GM19025 (cell line): ENCODE measurements around the gene GPATCH4.
A peak's percentile ranks its signal among the peaks of the same experiment; 100 is the strongest.
"Not testable (repeated sequence)": the region's sequence is repeated elsewhere in the genome, so short reads cannot be mapped to it uniquely, and the experiment has no call there.

ENCODE experiments used
- ATAC-seq: cut with Tn5 transposase; IDR thresholded peaks from one replicate; pipeline ENCODE4 v1.9.1; 2021; ENCODE audit warnings: mild to moderate bottlenecking, low read depth, moderate library complexity; ENCODE audit not compliant: unreplicated experiment

The GPATCH4 gene

GRCh38 chr1:156598731-156599432 is 2.4 kb downstream of the GPATCH4 start:
- ATAC-seq, result no peak

GRCh38 chr1:156598125-156598524 is 3.2 kb downstream of the GPATCH4 start:
- no peak for ATAC-seq

- no peak for ATAC-seq
These were observed 4.9 kb downstream of the GPATCH4 start for GRCh38 chr1:156596426-156596825.

DNA sequence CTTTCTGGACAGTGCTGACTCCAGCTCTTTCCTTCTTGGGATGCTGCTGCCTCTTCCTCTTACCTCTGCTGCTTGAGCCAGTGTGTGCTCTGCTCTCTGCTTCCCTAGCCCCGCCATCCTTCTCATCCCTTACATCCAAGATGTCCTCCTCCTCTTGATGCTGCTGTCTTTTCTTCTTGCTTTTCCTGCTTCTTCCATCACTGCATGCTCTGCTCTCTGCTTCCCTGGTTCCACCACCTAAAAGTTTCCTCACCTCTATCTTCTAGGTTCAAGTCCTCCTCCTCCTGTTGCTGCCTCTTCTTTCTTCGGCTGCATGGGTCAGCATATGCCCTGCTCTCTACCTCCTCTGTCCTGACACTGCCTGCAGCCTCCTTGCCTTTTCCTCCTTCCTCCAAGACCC is 6.3 kb downstream of the GPATCH4 start:
- ATAC-seq, result no peak

- ATAC-seq, result no peak
These were observed 7.1 kb downstream of the GPATCH4 start for GRCh38 chr1:156594190-156594589.

DNA sequence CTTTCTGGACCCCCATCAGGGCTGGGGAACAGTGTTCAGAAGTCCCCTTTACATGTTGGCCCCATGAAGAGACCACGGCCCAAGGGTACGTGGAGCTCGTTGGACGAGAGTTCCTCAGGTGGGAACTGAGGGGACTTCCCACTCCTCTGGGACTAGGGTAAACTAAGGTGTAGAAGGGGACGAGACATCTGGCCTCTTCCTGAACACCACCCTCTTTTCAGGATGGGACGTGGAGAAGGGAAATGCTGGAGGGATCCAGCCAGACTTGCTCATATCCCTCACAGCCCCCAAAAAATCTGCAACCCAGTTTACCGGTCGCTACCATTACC is 7.7 kb downstream of the GPATCH4 start:
- no peak for ATAC-seq

DNA sequence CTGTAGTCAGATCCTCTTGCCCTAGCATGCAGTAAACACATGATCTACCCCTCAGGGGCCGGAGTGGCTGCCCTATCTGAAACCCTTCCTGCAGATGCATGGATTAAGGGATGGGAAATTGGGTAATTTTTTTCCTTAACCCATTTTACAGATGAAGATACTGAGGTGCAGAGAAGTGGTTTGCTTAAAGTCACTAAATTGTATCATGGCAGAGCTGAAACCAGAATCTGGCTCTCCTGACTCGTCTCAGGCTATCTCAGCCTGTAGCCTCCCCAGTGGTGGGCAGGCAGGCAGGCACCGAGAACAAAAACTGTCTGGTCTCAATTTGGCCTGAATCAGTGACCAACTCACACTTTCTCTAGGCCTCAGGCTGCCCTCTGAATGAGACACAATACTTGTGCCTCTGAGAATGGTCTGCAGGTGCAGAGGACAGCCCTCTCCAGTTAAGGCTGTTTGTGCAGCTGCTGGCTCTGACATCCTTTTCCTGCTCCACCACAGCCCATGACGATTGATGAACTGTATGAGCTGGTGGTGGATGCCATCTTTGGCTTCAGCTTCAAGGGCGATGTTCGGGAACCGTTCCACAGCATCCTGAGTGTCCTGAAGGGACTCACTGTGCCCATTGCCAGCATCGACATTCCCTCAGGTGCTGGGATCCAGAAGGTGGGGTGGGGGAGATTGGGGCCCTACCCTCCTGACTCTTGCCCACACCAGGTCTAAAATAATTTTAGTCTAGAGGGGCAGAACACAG is 8.2 kb downstream of the GPATCH4 start:
- no peak for ATAC-seq

DNA sequence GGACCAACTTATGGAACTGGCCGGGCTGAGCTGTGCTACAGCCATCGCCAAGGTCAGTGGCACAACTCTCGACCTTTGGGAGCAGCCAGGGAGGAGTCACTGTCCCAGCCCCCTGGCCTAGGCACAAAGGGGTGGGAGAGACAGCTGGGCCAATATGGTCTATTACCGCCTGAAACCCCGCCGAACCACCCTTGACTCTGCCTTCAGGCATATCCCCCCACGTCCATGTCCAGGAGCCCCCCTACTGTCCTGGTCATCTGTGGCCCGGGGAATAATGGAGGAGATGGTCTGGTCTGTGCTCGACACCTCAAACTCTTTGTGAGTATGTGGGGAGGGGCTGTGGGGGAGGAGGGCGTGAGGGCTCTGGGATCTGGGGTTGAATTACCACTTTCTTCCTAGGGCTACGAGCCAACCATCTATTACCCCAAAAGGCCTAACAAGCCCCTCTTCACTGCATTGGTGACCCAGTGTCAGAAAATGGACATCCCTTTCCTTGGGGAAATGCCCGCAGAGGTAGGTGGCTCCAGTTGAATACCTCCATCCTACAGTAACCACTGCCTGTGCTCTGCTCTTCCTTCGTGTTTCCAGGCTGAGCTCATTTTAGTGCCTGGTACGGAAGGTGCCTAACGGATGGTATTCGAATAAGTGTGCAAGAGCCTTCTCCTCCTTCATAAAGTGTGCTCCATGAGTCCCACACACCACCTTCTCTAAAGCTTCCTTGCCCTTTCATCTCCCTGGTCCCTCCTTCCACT is 8.9 kb downstream of the GPATCH4 start:
- ATAC-seq, result no peak

DNA sequence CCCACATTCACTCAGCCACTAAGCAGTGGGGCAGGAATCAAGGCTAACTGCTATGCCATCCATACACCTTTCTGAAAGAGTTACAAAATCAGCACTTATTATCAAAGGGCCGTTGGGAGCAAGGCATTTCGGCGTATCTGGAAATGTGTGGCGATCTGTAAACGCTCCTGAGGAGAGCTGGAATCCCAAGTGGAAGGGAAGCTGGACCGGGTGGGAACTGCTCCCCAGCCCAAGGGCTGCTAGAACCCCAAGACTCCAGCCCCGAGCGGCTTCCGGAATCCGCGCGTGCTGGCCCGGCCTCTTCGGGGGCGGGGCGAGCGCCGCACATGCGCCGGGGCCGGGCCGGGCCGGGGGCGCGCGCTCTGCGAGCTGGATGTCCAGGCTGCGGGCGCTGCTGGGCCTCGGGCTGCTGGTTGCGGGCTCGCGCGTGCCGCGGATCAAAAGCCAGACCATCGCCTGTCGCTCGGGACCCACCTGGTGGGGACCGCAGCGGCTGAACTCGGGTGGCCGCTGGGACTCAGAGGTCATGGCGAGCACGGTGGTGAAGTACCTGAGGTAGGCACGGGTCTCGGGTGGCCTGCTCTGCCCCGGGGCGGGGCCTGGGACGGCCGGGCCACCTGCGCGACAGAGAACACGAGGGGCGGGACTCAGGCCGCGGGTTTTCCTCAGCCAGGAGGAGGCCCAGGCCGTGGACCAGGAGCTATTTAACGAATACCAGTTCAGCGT is 9.7 kb downstream of the GPATCH4 start, which contains the start of gene NAXE:
Gene NAXE, plus strand, starts transcription at position 345 of the 726 bp plus-strand sequence. Its CDS starts 29 bp downstream, at position 374.
- ATAC-seq, result peak; percentile 89

GRCh38 chr1:156591181-156591431 is 10.2 kb downstream of the GPATCH4 start:
- no peak for ATAC-seq

- ATAC-seq, result no peak
These were observed 10.7 kb downstream of the GPATCH4 start for GRCh38 chr1:156590326-156591180.

DNA sequence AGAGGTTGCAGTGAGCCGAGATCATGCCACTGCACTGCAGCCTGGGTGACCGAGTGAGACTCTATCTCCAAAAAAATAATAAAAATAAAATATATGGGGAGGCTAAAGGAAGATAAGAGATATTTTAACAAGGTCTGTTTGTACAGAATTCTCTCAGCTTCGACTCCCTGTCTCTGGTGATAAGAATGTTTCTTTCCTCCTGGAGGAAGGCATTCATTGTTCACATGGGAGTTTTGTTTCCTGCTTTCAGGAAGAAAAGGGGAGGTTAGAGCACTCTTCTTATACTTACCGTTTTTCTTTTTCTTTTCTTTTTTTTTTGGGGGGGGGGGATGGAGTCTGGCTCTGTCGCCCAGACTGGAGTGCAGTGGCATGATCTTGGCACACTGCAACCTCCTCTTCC is 11.7 kb downstream of the GPATCH4 start:
- no peak for ATAC-seq

DNA sequence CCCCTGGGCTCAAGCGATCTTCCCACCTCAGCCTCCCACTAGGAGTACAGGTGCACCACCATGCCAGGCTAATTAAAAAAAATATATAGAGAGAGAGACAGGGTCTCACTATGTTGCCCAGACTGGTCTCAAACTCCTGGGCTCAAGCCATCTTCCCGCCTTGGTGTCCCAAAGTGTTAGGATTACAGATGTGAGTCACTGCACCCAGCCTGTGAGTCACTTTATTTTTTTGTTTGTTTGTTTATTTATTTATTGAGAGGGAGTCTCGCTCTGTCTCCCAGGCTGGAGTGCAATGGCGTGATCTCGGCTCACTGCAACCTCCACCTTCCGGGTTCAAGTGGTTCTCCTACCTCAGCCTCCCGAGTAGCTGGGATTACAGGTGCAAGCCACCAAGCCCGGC is 13.4 kb downstream of the GPATCH4 start:
- not testable (repeated sequence) for ATAC-seq

GRCh38 chr1:156586892-156587477 is 14.3 kb downstream of the GPATCH4 start:
- ATAC-seq, result no peak

DNA sequence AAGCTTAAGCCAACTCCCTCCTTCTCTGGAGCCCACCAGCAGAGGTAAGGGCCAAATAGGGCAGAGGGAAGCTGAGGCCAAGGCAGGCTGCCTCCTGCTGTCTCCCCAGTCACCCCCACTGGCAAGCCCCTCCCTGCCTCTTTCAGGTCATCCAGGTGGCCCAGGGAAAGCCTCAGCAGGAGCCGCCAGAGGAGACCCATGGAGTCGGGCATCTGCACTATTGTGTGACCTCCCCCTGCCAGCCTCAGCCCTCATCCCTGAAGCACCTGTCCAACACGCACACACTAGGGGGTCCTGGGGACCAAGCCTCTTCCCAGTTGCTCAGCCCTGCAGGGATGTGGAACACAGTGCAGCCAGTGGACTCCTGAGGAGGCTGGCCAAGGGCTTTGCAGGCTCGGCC is 15.0 kb downstream of the GPATCH4 start:
- no peak for ATAC-seq

DNA sequence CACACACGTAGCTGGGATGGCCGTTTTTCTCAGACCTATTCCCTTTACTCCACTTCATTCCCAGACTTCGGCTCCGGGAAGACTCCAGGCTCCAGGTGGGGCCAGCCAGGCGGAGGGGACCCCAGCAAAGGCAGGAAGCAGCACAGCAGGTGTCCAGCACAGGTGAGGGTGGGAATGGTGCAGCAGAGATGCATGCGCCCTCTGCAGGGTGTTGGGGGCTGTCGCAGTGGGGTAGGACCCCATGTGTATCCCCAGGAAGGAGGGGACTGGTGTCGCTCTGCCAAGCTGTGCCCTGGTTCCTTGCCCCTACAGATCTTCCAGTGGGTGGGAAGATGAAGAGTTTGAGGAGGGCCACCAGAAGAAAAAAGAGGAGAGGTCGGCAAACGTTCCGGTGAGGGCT is 16.5 kb downstream of the GPATCH4 start:
- no peak for ATAC-seq

DNA sequence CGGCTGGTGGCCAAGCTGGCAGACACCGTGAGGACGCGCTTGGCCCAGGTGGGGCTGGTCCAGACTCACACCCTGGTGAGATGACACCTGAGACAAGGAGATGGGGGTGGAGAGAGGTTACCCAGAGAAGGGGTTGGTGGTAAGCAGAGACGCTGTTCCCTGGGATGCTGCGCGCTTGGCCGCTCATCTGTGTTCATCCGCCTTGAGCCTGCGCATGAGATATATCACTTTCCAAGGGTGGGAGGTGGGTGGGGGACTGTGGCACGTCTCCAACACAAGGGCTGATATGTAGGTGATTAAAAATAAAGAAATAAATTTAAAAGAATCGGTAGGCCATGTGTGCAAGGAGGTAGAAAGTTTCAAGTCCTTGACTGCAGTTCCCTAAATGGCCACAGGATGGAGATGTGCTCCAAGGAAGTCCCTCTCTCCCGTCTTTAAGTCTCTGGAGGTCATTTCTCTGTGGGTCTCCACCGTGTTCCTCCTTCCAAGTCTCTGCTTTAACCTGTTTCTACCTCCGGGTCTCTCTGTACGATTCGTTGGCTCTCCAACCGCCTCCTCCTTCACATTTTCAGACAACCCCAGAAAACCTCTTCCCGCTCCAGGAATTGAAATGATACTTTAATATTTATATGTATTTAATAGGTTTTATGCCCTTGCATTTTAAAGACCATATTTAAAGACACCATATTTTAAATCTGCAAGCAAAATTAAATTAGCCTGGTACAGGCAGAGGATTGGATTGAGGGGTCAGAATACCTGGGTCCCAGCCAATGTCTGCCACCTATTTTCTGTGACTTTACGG is 17.3 kb downstream of the GPATCH4 start:
- ATAC-seq, result no peak

GRCh38 chr1:156582388-156583017 is 18.8 kb downstream of the GPATCH4 start:
- ATAC-seq, result no peak
